Gastroesophageal sphincter (tissue), 4 donors: Measurements from ENCODE around the gene CAPZA2. TPM values are rescaled to one million over a fixed set of nuclear protein-coding genes. Genes with fewer than 3 reads are reported as not detected.

ENCODE experiments used
- ATAC-seq: fragments of 150-250 bp; one replicate; pipeline ENCODE4 v1.9.1; 2016; ENCODE audit warnings: mild to moderate bottlenecking, moderate library complexity
- H3K27ac ChIP-seq, 4 donors: fragments of 200-600 bp; sonication (generic) in 3 of 4; 1 replicate in 3 of 4; 2 replicates in 1 of 4; pipeline ENCODE4 v1.5.1; 2016 to 2019
- H3K27me3 ChIP-seq: fragments of 200-600 bp; sonication (generic); one replicate; pipeline ENCODE4 v1.5.1; 2019
- H3K36me3 ChIP-seq, 2 donors: fragments of 200-600 bp; sonication (generic); one replicate each; pipeline ENCODE4 v1.5.1; 2019; ENCODE audit warnings: control low read depth in 1 of 2
- H3K4me1 ChIP-seq, 3 donors: fragments of 200-600 bp; sonication (generic); 1 replicate in 2 of 3; 2 replicates in 1 of 3; pipeline ENCODE4 v1.5.1; 2016 to 2019; ENCODE audit warnings: control low read depth in 2 of 3
- H3K4me3 ChIP-seq, 2 donors: fragments of 200-600 bp; sonication (generic); one replicate each; pipeline ENCODE4 v1.5.1; 2019; ENCODE audit warnings: mild to moderate bottlenecking in 1 of 2, moderate library complexity in 1 of 2
- H3K9me3 ChIP-seq, 3 donors: fragments of 200-600 bp; sonication (generic); one replicate each; pipeline ENCODE4 v1.5.1; 2017 to 2019; ENCODE audit warnings: control low read depth in 2 of 3
- CTCF ChIP-seq, 4 experiments: fragments of 200-600 bp in 2 of 4; fragments of 450-650 bp in 2 of 4; sonication (generic) in 1 of 4; IDR thresholded peaks; one replicate each; pipeline ENCODE4 v1.5.1; 2017 to 2019; ENCODE audit warnings: antibody characterized with exemption in 4 of 4, mild to moderate bottlenecking in 2 of 4, moderate library complexity in 2 of 4
- EP300 ChIP-seq: sonication (generic); formaldehyde crosslinking; IDR thresholded peaks from one replicate; pipeline ENCODE4 v1.6.1; 2017; ENCODE audit warnings: antibody characterized with exemption, mild to moderate bottlenecking
- POLR2A ChIP-seq, 2 donors: fragments of 450-650 bp; IDR thresholded peaks; one replicate each; pipeline ENCODE4 v1.6.1; 2017; ENCODE audit warnings: antibody characterized with exemption in 2 of 2, mild to moderate bottlenecking in 2 of 2, moderate library complexity in 1 of 2
- POLR2AphosphoS5 ChIP-seq: sonication (generic); formaldehyde crosslinking; IDR thresholded peaks from one replicate; pipeline ENCODE4 v1.6.1; 2017; ENCODE audit warnings: antibody characterized with exemption
- WGBS, 2 donors: methylation state at CpG; one replicate each; pipeline ENCODE4 v1.1.5; 2018; ENCODE audit warnings: low coverage in 1 of 2; 5-methylcytosine and 5-hydroxymethylcytosine counted together
- total RNA-seq, 4 donors: library from RNA; depleted of rRNA; stranded (reverse); fragments of >200 nt; gene quantifications; one replicate each; pipeline ENCODE4 v1.1.0, GENCODE V29; 2016

Gene CAPZA2
- total RNA-seq, 4 donors from 2014 or later, result 171 to 275 (median 201) TPM

DNA sequence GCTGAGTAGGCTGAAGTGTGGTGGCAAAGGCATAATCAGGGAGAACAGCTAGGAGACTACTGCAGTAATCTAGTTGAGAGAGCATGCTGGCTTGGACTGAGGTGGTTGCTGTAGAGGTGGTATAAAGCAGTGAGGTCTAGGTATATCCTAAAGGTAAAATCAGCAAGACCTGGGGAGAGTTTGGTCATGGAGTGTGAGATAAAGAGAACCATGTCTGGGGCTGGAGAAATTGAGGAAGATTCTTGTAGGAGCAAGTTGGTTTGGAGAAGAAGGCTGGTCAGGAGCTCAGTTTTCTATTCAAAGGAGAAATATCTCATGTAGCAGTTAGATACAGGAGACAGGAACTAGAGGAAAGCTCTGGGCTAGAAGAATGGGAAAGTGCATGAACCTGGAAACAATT is 58.0 kb downstream of the CAPZA2 start:
- H3K9me3 ChIP-seq, result no peaks in the 10 kb centered on the region

GRCh38 chr7:116922545-116922944 is 60.2 kb downstream of the CAPZA2 start:
- Histone ChIP-seq H3K4me1 (no peaks in the 10 kb centered on the region), H3K36me3 (peaks cover 0 to 36% of the 10 kb centered on the region in 2 donors), H3K27ac (no peak overlapping the region), H3K9me3 (no peaks in the 10 kb centered on the region), H3K27me3 (no peaks in the 10 kb centered on the region), H3K4me3 (no peak overlapping the region)
- ATAC-seq, result no peak
- WGBS, 2 donors, result 53 to 75% methylated on average over 3 to 5 of the region's 5 CpGs
- no peak for TF ChIP-seq POLR2AphosphoS5
- TF ChIP-seq POLR2A (IDR thresholded peaks at IDR 0.05), result no peak

More for the DNA sequence above, 58.0 kb downstream of the CAPZA2 start:
- Histone ChIP-seq H3K4me1 (no peaks in the 10 kb centered on the region), H3K4me3 (no peak overlapping the region), H3K36me3 (peaks cover 0 to 58% of the 10 kb centered on the region in 2 donors), H3K27ac (no peak overlapping the region), H3K27me3 (no peaks in the 10 kb centered on the region)
- ATAC-seq, result no peak
- TF ChIP-seq EP300 (no peak), POLR2A (IDR thresholded peaks at IDR 0.05) (no peak), POLR2AphosphoS5 (no peak), CTCF (IDR thresholded peaks at IDR 0.05) (no peak)

DNA sequence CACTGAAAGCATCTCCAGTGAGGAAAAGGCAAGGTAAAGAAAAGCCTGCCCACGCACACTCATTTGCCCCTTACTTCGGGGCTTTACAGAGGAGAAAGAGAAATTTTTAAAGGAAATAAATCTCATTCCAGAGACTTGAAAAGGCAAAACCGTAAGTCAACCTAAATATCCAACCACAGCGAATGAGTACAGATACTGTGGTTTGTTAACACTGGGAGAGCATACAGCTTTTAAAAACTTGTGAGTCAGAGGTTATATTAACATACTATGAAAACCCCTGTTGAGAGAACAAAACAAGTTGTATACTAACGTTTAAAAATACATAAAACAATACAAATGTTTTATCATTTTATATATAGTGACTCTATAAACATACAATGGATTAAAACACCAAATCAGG is 62.4 kb downstream of the CAPZA2 start:
- no peak overlapping the region for H3K4me3 ChIP-seq
- ATAC-seq, result no peak
- no peak overlapping the region for H3K27ac ChIP-seq
- H3K9me3 ChIP-seq, result no peaks in the 10 kb centered on the region
- H3K27me3 ChIP-seq, result peaks cover 9% of the 10 kb centered on the region
- peaks cover 0 to 15% of the 10 kb centered on the region in 2 donors for H3K36me3 ChIP-seq
- TF ChIP-seq POLR2AphosphoS5, result no peak
- TF ChIP-seq CTCF (IDR thresholded peaks at IDR 0.05), result no peak
- TF ChIP-seq EP300, result no peak
- no peak for TF ChIP-seq POLR2A (IDR thresholded peaks at IDR 0.05)
- WGBS, 2 donors, result 52 to 55% methylated on average over 5 of the region's 5 CpGs
- H3K4me1 ChIP-seq, result no peaks in the 10 kb centered on the region

GRCh38 chr7:116929021-116929420 is 66.6 kb downstream of the CAPZA2 start:
- no peaks in the 10 kb centered on the region for H3K9me3 ChIP-seq
- WGBS, 2 donors, result 43 to 68% methylated on average over 2 to 3 of the region's 3 CpGs
- H3K27ac ChIP-seq, result no peak overlapping the region
- no peak overlapping the region for H3K4me3 ChIP-seq
- H3K4me1 ChIP-seq, result no peaks in the 10 kb centered on the region
- TF ChIP-seq EP300 (no peak), POLR2A (IDR thresholded peaks at IDR 0.05) (no peak), CTCF (IDR thresholded peaks at IDR 0.05) (no peak), POLR2AphosphoS5 (no peak)
- ATAC-seq, result no peak
- peaks cover 9% of the 10 kb centered on the region for H3K27me3 ChIP-seq
- no peaks in the 10 kb centered on the region for H3K36me3 ChIP-seq

DNA sequence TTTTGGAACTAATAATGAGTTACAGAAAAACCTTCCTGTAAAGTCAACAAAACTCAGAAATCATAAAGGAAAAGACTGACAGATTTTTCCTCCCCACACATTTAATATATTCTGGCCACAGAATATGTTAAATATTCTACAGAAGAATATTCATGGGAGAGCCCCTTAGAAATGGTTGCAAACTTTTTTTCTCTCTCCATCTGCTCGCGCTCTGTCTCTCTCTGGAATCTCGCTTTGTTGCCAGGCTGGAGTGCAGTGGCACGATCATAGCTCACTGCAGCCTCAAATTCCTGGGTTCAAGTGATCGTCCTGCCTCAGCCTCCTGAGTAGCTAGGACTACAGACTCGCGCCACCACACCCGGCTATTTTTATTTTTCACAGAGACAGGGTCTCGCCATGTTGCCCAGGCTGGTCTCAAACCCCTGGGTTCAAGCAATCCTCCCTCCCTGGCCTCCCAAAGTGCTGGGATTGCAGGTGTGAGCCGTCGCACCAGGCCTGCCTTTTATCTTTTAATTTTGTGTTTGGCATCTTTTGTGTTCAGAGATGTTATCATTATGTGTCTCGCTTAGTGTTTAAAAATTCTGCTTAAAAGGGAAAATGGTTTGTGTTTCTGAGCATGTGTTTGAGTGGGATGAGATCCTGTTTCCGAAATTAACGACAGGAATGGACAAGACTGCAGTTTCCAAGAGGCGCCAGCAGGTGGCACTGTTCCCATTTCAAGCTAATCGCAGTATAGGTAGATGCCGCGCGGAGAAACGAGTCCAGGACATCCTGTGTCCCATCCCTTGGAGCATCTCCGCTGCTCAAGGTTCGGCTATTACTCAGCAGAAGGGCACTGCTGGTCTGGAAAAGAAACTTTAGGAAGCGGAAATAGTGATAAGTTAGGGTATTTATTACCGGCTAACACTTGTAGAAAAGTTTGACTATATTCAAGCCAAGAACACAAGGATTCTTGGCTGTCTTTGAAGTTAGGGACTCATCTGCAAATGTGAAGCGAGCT is 67.8 kb downstream of the CAPZA2 start:
- H3K36me3 ChIP-seq, result no peaks in the 10 kb centered on the region
- peak; percentile 82 for ATAC-seq
- 29 to 32% methylated on average over 17 to 25 of the region's 25 CpGs for WGBS, 2 donors
- no peak overlapping the region for H3K27ac ChIP-seq
- no peak for TF ChIP-seq POLR2AphosphoS5
- TF ChIP-seq CTCF (IDR thresholded peaks at IDR 0.05), result peak; percentile 90 to 96 (median 92)
- no peaks in the 10 kb centered on the region for H3K4me1 ChIP-seq
- H3K9me3 ChIP-seq, result no peaks in the 10 kb centered on the region
- no peak overlapping the region for H3K4me3 ChIP-seq
- peaks cover 13% of the 10 kb centered on the region for H3K27me3 ChIP-seq
